ENCODE data around the gene CAMTA2. TPM values are rescaled to one million over a fixed set of nuclear protein-coding genes. Genes with fewer than 3 reads are reported as not detected.

The CAMTA2 gene
- total RNA-seq, 2 experiments from 2014 or later = 101 to 109 TPM

DNA sequence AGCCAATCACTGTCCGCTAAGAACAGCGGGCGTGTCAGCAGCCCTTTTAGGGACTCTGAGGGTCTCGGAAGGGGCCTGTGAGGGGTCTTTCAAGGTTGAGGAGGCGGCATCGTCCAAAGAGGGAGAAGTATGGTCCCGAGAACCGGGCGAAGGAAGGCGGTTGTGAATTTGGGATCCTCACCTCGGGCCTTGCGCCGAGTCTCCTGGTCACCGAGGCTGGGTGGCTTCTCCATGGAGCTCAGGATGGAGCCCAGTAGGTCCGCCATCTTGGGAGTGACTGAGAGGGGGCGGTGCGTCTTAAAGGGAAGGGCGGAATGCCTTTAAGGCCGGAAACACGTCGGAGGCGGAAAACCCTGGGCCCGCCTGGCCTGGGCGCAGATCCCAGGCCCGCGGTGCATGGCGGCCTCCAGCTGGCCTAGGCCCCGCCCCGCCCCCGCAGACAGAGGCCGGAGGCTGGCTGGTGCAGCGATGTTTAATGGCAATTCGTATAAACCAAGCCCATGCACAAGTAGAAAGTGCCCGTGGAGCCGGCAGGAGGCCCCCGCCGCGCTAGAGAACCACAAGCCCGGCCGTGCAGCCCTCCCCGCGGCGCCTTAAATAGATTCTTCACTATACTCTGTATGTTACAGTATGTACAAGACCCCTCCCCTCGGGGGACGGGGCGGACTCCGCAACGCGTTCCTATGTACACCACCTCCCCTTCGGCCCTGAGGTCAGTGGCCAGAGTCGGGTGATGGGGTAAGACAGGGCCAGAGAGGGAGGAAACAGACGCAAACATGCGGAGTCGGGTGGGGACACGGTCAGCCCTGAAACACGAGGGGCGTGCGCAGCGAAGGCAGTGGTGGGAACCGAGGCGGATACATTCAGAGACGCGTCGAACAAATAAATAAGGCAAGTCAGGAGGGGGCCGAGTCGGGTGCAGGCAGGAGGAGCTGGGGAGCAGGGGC, 19.7 kb downstream of the CAMTA2 start, which contains the start of gene SPAG7:
Gene SPAG7 (minus strand): TSS at position 279 of the 947 bp plus-strand sequence. CDS start 13 bp downstream, at position 266.
- intact Hi-C loops (cut with micrococcal nuclease) = loop anchor here (1.0 to 5.0 kb wide), 3 partner anchors 20 to 64 kb away; partner anchors contain the start of genes PFN1, RNF167 and SLC25A11
- H3K36me3 Mint-ChIP-seq = peaks cover 29% of the 10 kb centered on the region
- H3K9me3 Mint-ChIP-seq = peaks cover 3% of the 10 kb centered on the region
- peak; percentile 96 for DNase-seq
- no peak within 1 kb of the TSS for H3K4me3 Mint-ChIP-seq
- no peak within 1 kb of the TSS for H3K27ac Mint-ChIP-seq
- ChIA-PET CTCF (interaction anchor here (0.6 to 3.1 kb wide), 12 partner anchors 13 to 402 kb away, joined by 3 to 12 read pairs (median 4); partner anchors contain the start of genes CAMTA2, ENO3, RNF167 and SLC25A11), POLR2A (interaction anchor here (0.6 to 10.7 kb wide), 9 partner anchors 13 to 264 kb away, joined by 3 to 346 read pairs (median 4); partner anchors contain the start of genes CAMTA2, ENO3, INCA1 and KIF1C)
- no peaks in the 10 kb centered on the region for H3K27me3 Mint-ChIP-seq
- H3K4me1 Mint-ChIP-seq (ENCODE audit: low read depth) = peaks cover 37% of the 10 kb centered on the region

GRCh38 chr17:4966844-4967538, 20.5 kb downstream of the CAMTA2 start:
- Mint-ChIP-seq H3K9me3 (peaks cover 3% of the 10 kb centered on the region), H3K27me3 (no peaks in the 10 kb centered on the region), H3K27ac (no peak overlapping the region), H3K4me3 (no peak overlapping the region), H3K36me3 (peaks cover 29% of the 10 kb centered on the region), H3K4me1 (ENCODE audit: low read depth) (peaks cover 37% of the 10 kb centered on the region)
- intact Hi-C loops (cut with micrococcal nuclease) = loop anchor here (1.0 to 5.0 kb wide), 3 partner anchors 19 to 65 kb away; partner anchors contain the start of genes PFN1, RNF167 and SLC25A11
- DNase-seq = peak; percentile 97
- CTCF ChIA-PET = interaction anchor here (0.6 to 2.9 kb wide), 13 partner anchors 14 to 401 kb away, joined by 3 to 12 read pairs (median 4); partner anchors contain the start of genes ENO3, RNF167, SLC25A11 and ZFP3
- POLR2A ChIA-PET = interaction anchor here (0.5 to 10.7 kb wide), 8 partner anchors 19 to 264 kb away, joined by 3 to 346 read pairs (median 4); partner anchors contain the start of genes CAMTA2, ENO3, INCA1 and KIF1C

GRCh38 chr17:4965311-4965986, 22.0 kb downstream of the CAMTA2 start:
- Mint-ChIP-seq H3K36me3 (peaks cover 26% of the 10 kb centered on the region), H3K27ac (peak overlapping the region; percentile 29), H3K27me3 (no peaks in the 10 kb centered on the region), H3K4me1 (ENCODE audit: low read depth) (peaks cover 29% of the 10 kb centered on the region), H3K4me3 (peak overlapping the region; percentile 32), H3K9me3 (peaks cover 3% of the 10 kb centered on the region)
- POLR2A ChIA-PET = interaction anchor here (0.6 to 10.7 kb wide), 3 partner anchors 15 to 21 kb away, joined by 3 to 346 read pairs (median 32); partner anchors contain the start of genes CAMTA2, ENO3, PFN1 and RNF167
- DNase-seq = no peak
- CTCF ChIA-PET = interaction anchor here (0.9 to 2.9 kb wide), 5 partner anchors 15 to 25 kb away, joined by 3 to 10 read pairs (median 4); partner anchors contain the start of genes RNF167 and SLC25A11
- intact Hi-C loops (cut with micrococcal nuclease) = loop anchor here (5.0 kb wide), 1 partner anchor 67 kb away; no protein-coding TSS in a partner anchor

DNA sequence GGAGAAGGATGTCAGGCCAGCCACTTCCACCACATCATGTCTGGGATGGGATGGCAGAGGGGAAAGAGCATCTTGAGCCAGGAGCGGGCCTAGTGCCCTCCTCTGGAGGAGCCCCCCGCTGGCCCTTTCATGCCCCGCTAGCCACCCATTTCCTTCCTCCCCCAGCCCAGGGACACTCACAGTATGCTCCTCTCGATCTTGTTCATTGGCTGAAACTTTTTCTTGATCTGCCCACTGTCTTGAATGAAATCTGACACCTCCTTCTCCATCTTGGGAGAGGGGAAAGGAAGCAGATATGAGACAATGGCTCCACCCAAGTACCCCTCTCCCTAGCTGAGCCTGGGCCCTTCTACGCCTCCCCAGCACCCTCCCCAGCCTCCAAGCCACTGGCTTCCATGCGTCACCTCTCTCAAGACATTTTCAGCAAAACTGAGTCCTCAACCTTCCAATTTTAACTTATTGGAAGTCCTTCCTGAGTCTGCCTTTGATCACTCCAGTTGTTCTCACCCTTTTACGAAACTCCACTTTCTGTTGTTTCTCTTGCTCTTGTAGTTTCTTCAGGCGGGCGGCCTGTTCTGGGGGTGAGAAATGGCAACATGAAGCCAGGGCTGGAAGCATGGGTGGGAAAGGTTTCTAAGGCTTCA, 27.1 kb downstream of the CAMTA2 start:
- H3K4me1 Mint-ChIP-seq (ENCODE audit: low read depth) = peaks cover 11% of the 10 kb centered on the region
- H3K4me3 Mint-ChIP-seq = no peak overlapping the region
- ChIA-PET POLR2A (interaction anchor here (1.6 kb wide), 1 partner anchor 15 kb away, joined by 3 read pairs; no protein-coding TSS in a partner anchor), CTCF (interaction anchor here (1.5 kb wide), 1 partner anchor 52 kb away, joined by 3 read pairs; no protein-coding TSS in a partner anchor)
- no peak for DNase-seq
- H3K27me3 Mint-ChIP-seq = no peaks in the 10 kb centered on the region
- intact Hi-C loops (cut with micrococcal nuclease) = no loop called here
- peaks cover 11% of the 10 kb centered on the region for H3K36me3 Mint-ChIP-seq
- H3K27ac Mint-ChIP-seq = no peak overlapping the region
- peaks cover 2% of the 10 kb centered on the region for H3K9me3 Mint-ChIP-seq

DNA sequence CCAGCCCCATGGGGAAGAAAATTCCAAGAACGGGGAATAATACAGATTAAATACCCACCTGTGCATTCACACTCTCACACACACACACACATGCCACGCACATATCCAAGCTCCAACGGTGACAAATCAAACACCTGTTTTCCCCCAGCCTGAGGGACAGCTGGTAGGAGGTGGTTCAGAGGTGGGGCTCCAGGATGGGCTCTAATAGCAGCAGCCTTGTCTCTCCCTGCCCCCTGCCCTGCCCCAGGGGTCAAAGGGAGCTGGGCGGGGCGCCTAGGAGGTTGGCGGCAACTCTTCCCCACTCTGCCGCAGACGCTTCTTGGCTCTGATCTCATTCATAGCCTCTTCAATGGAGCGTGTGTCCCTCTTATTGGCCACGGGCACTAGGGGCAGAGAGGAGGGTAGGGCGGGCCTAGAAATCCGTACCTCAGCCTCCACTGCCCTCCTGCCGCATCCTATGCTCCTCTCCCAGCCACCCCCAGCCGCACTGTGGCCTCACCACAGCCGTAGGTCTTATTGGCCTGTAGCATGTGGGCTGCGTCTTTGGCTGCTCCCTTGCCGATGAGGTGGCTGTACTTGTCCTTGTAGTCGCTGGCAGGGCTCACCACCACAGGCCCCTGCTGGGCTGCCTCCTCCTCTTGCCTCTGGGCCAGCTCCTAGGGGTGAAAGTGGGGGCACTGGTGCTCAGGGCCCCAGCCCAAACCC, 28.1 kb downstream of the CAMTA2 start:
- no peak overlapping the region for H3K27ac Mint-ChIP-seq
- H3K27me3 Mint-ChIP-seq = no peaks in the 10 kb centered on the region
- ChIA-PET POLR2A (interaction anchor here (0.8 to 1.6 kb wide), 2 partner anchors 9 to 14 kb away, joined by 3 read pairs; partner anchors contain the start of gene ENO3), CTCF (interaction anchor here (1.5 kb wide), 1 partner anchor 51 kb away, joined by 3 read pairs; no protein-coding TSS in a partner anchor)
- DNase-seq = no peak
- no peak overlapping the region for H3K4me3 Mint-ChIP-seq
- H3K9me3 Mint-ChIP-seq = no peaks in the 10 kb centered on the region
- H3K4me1 Mint-ChIP-seq (ENCODE audit: low read depth) = peaks cover 6% of the 10 kb centered on the region
- peaks cover 7% of the 10 kb centered on the region for H3K36me3 Mint-ChIP-seq
- intact Hi-C loops (cut with micrococcal nuclease) = no loop called here

DNA sequence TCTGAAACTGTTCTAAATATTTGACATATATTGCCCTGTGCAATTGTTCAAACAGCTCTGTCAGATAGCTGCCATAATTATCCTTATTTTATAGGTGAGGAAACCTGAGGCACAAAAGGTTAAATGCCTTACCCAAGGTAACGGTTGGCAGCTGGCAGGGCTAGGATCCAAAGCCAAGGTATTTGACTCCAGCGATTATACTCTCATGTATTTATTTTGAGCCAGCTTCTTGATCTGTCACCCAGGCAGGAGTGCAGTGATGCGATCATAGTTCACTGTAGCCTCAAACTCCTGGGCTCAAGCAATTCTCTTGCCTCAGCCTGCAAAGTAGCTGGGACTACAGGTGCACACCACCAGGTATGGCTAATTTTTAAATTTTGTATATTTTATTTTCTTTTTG, 29.4 kb downstream of the CAMTA2 start:
- Mint-ChIP-seq H3K4me3 (no peak overlapping the region), H3K4me1 (ENCODE audit: low read depth) (peaks cover 6% of the 10 kb centered on the region), H3K9me3 (no peaks in the 10 kb centered on the region), H3K27me3 (no peaks in the 10 kb centered on the region), H3K36me3 (peaks cover 7% of the 10 kb centered on the region), H3K27ac (no peak overlapping the region)
- CTCF ChIA-PET = interaction anchor here (0.6 kb wide), 1 partner anchor 18 kb away, joined by 4 read pairs; the partner anchor contains the start of genes RNF167 and SLC25A11
- no peak for DNase-seq
- POLR2A ChIA-PET = interaction anchor here (21.0 kb wide), 1 partner anchor 8 kb away, joined by 346 read pairs; the partner anchor contains the start of gene SPAG7
- intact Hi-C loops (cut with micrococcal nuclease) = no loop called here

- Mint-ChIP-seq H3K9me3 (no peaks in the 10 kb centered on the region), H3K36me3 (peaks cover 6% of the 10 kb centered on the region), H3K27me3 (no peaks in the 10 kb centered on the region), H3K4me3 (no peak overlapping the region), H3K27ac (no peak overlapping the region), H3K4me1 (ENCODE audit: low read depth) (peaks cover 10% of the 10 kb centered on the region)
- ChIA-PET POLR2A (interaction anchor here (21.0 kb wide), 1 partner anchor 10 kb away, joined by 346 read pairs; the partner anchor contains the start of gene SPAG7), CTCF (interaction anchor here (0.7 to 1.5 kb wide), 3 partner anchors 16 to 30 kb away, joined by 3 to 7 read pairs (median 4); partner anchors contain the start of genes RNF167 and SLC25A11)
- DNase-seq = peak; percentile 62
- intact Hi-C loops (cut with micrococcal nuclease) = no loop called here
Observed at GRCh38 chr17:4956493-4957061, 30.9 kb downstream of the CAMTA2 start.

- Mint-ChIP-seq H3K36me3 (peaks cover 2% of the 10 kb centered on the region), H3K4me1 (ENCODE audit: low read depth) (peaks cover 21% of the 10 kb centered on the region), H3K27me3 (no peaks in the 10 kb centered on the region), H3K9me3 (no peaks in the 10 kb centered on the region), H3K4me3 (no peak overlapping the region), H3K27ac (no peak overlapping the region)
- CTCF ChIA-PET = interaction anchor here (0.6 to 1.3 kb wide), 4 partner anchors 15 to 199 kb away, joined by 3 to 4 read pairs (median 3); no protein-coding TSS in a partner anchor
- no peak for DNase-seq
- POLR2A ChIA-PET = interaction anchor here (0.6 to 21.0 kb wide), 2 partner anchors 11 to 812 kb away, joined by 3 to 346 read pairs; partner anchors contain the start of gene SPAG7
- intact Hi-C loops (cut with micrococcal nuclease) = no loop called here
Observed at GRCh38 chr17:4955091-4955490, 32.4 kb downstream of the CAMTA2 start.

GRCh38 chr17:4953451-4953961, 34.0 kb downstream of the CAMTA2 start:
- ChIA-PET POLR2A (interaction anchor here (0.8 to 21.0 kb wide), 3 partner anchors 9 to 13 kb away, joined by 3 to 346 read pairs (median 3); partner anchors contain the start of gene SPAG7), CTCF (interaction anchor here (1.3 to 2.3 kb wide), 2 partner anchors 27 to 108 kb away, joined by 3 to 6 read pairs; no protein-coding TSS in a partner anchor)
- H3K27ac Mint-ChIP-seq = no peak overlapping the region
- H3K36me3 Mint-ChIP-seq = no peaks in the 10 kb centered on the region
- intact Hi-C loops (cut with micrococcal nuclease) = no loop called here
- no peaks in the 10 kb centered on the region for H3K9me3 Mint-ChIP-seq
- H3K4me3 Mint-ChIP-seq = no peak overlapping the region
- no peaks in the 10 kb centered on the region for H3K27me3 Mint-ChIP-seq
- H3K4me1 Mint-ChIP-seq (ENCODE audit: low read depth) = peaks cover 21% of the 10 kb centered on the region
- no peak for DNase-seq

All from activated CD4-positive, alpha-beta memory T cell treated with anti-CD3 and anti-CD28 coated beads for 36 hours (primary cell).